GM12873 (cell line): ENCODE data around the gene SLC35E4.

Experiments used
- CTCF ChIP-seq: IDR thresholded peaks from 2 replicates; pipeline ENCODE4 v1.5.1; 2012; ENCODE audit warnings: low read depth, mild to moderate bottlenecking, moderate library complexity, low read length, control low read depth; ENCODE audit not compliant: insufficient read depth; ENCODE audit errors: missing control alignments

The SLC35E4 gene

GRCh38 chr22:30600921-30601320 lies 34.7 kb upstream of the SLC35E4 start:
- TF ChIP-seq CTCF: no peak

GRCh38 chr22:30601464-30601863 lies 34.1 kb upstream of the SLC35E4 start:
- TF ChIP-seq CTCF: no peak

- TF ChIP-seq CTCF: peak; percentile 62
Observed at GRCh38 chr22:30602049-30602448, 33.5 kb upstream of the SLC35E4 start.

- TF ChIP-seq CTCF: no peak
Observed at GRCh38 chr22:30603801-30604200, 31.8 kb upstream of the SLC35E4 start.

- no peak for TF ChIP-seq CTCF
Observed at GRCh38 chr22:30604723-30605122, 30.9 kb upstream of the SLC35E4 start.

- TF ChIP-seq CTCF: peak; percentile 73
Observed at GRCh38 chr22:30605449-30606110, 30.0 kb upstream of the SLC35E4 start.

GRCh38 chr22:30606455-30607299 lies 28.9 kb upstream of the SLC35E4 start, which contains the start of gene TCN2:
Gene TCN2 (plus strand): TSS chr22:30607174. CDS start chr22:30607332, 158 bp downstream.
- TF ChIP-seq CTCF: peak; percentile 25
